Left cardiac atrium (tissue), 4 donors: Measurements from ENCODE around the gene CHST8. TPM values are rescaled to one million over a fixed set of nuclear protein-coding genes. Genes with fewer than 3 reads are reported as not detected.
"Not testable (repeated sequence)": the region's sequence is repeated elsewhere in the genome, so short reads cannot be mapped to it uniquely, and the experiment has no call there.

Experiments used
- ATAC-seq, 2 donors: fragments of 200-7000 bp; cut with Tn5 transposase; one replicate each; pipeline ENCODE4 v1.9.1; 2020; ENCODE audit warnings: mild to moderate bottlenecking in 2 of 2, moderate library complexity in 2 of 2
- DNase-seq: peaks from one replicate; pipeline ENCODE4 v3.0.0-alpha.2; 2020
- intact Hi-C, 2 donors: fragments of 100-400 bp; cut with DNase I; formaldehyde crosslinking; loops; one replicate each; pipeline versions ENCODE4 v1.14.1 to v1.15.1; 2022 to 2023
- total RNA-seq, 2 donors: library from RNA; stranded (reverse); fragmentation: NEBNext Ultra II Directional; extraction: Animal tissue kit (Norgen Biotek cat#: 25700); gene quantifications; one replicate each; pipeline ENCODE4 v1.2.1, GENCODE V29; 2021
- donor health status: DM: no; HTN: yes; CAD: no.
- donor health status: DM: no; HTN: yes; CAD: no; lungs with severe emphysema.
- donor health status: DM: yes; HTN: yes; CAD: no.
- donor health status: Dilated cardiomyopathy.

CHST8 gene
- total RNA-seq, 2 donors from 2014 or later: 0.29 to 0.42 TPM

- no peak for ATAC-seq
- no peak for DNase-seq
- intact Hi-C loops: no loop called here
Measured at GRCh38 chr19:33613620-33614000, 8.1 kb upstream of the CHST8 start.

GRCh38 chr19:33616346-33616745 is 5.4 kb upstream of the CHST8 start:
- ATAC-seq: no peak
- DNase-seq: no peak
- intact Hi-C loops: no loop called here

GRCh38 chr19:33616857-33617256 is 4.9 kb upstream of the CHST8 start:
- ATAC-seq (no peak), DNase-seq (no peak)
- intact Hi-C loops: no loop called here

- intact Hi-C loops, DNase-seq, ATAC-seq: not testable (repeated sequence)
Measured at GRCh38 chr19:33618363-33618762, 3.4 kb upstream of the CHST8 start.

- ATAC-seq (no peak), DNase-seq (no peak)
- intact Hi-C loops: no loop called here
Measured at GRCh38 chr19:33618884-33619283, 2.9 kb upstream of the CHST8 start.

GRCh38 chr19:33620611-33621010 is 1.1 kb upstream of the CHST8 start:
- ATAC-seq (no peak), DNase-seq (no peak)
- intact Hi-C loops: no loop called here

- ATAC-seq (peak in 1 of 2 donors; percentile 14), DNase-seq (peak; percentile 28)
- intact Hi-C loops: no loop called here
Measured at GRCh38 chr19:33621065-33621785, 528 bp upstream of the CHST8 start.

- intact Hi-C loops: no loop called here
- peak; percentile 36 to 44 for ATAC-seq
- DNase-seq: no peak
Measured at GRCh38 chr19:33622505-33622808, 704 bp downstream of the CHST8 start.

- ATAC-seq (peak in 1 of 2 donors; percentile 13), DNase-seq (no peak)
- intact Hi-C loops: no loop called here
Measured at GRCh38 chr19:33622809-33623511, 1.2 kb downstream of the CHST8 start.

GRCh38 chr19:33624586-33624985 is 2.8 kb downstream of the CHST8 start:
- intact Hi-C loops: no loop called here
- no peak for ATAC-seq
- no peak for DNase-seq

GRCh38 chr19:33627526-33627925 is 5.8 kb downstream of the CHST8 start:
- ATAC-seq (no peak), DNase-seq (no peak)
- intact Hi-C loops: no loop called here

GRCh38 chr19:33627962-33628839 is 6.4 kb downstream of the CHST8 start:
- DNase-seq (no peak), ATAC-seq (no peak)
- intact Hi-C loops: no loop called here

GRCh38 chr19:33628921-33629825 is 7.4 kb downstream of the CHST8 start:
- no peak for ATAC-seq
- intact Hi-C loops: no loop called here
- no peak for DNase-seq

- intact Hi-C loops: no loop called here
Measured at GRCh38 chr19:33629826-33630375, 8.1 kb downstream of the CHST8 start.

GRCh38 chr19:33630880-33631608 is 9.3 kb downstream of the CHST8 start:
- DNase-seq: no peak
- no peak for ATAC-seq
- intact Hi-C loops: no loop called here

More at GRCh38 chr19:33629826-33630375, 8.1 kb downstream of the CHST8 start:
- DNase-seq (no peak), ATAC-seq (no peak)

- ATAC-seq (no peak), DNase-seq (no peak)
- intact Hi-C loops: no loop called here
Measured at GRCh38 chr19:33631609-33631973, 9.8 kb downstream of the CHST8 start.

- intact Hi-C loops: no loop called here
- no peak for ATAC-seq
- DNase-seq: no peak
Measured at GRCh38 chr19:33634361-33635091, 12.8 kb downstream of the CHST8 start.
